ENCODE data around the gene PAPPA.

PAPPA gene

DNA sequence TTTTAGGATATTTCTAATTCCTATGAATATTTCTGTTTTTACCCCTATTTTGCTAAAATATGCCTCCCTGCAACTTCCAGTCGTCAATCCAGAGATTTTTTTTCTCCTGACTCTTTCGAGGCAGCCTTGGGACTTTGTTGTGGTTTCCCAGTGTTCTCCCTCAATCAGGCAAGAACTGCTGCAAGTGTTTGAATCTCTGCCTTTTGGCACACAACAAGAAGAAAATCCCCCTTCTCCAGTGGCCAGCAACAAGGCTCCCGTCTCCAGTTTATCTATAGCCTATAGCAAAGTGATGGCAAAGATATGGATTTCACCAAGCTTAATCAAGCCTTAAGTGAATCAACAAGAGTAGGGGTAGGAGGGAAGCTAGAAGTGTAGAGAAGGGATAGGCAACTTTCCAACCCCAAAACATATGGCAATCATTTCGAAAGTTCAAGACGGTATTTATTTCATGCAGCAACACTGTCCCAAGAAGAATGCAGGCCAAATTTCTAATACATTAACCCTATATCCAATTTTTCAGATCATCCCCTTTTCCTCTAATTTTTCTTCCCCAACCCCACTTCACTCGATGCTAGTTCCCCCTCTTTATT is 37.7 kb upstream of the PAPPA start:
- H2AFZ ChIP-seq (ENCODE audit: low read length) = no peak overlapping the region
- no peaks in the 10 kb centered on the region for H3K9me3 ChIP-seq (ENCODE audit: insufficient read depth, low read depth, low read length)
- no peak overlapping the region for H3K4me2 ChIP-seq (ENCODE audit: low read depth, low read length, poor library complexity, severe bottlenecking)
- no peaks in the 10 kb centered on the region for H3K36me3 ChIP-seq (ENCODE audit: insufficient read depth, low read length)
- TF ChIP-seq CTCF (conservative IDR thresholded peaks at IDR 0.05; ENCODE audit: low read length) (no peak), EZH2phosphoT487 (IDR thresholded peaks at IDR 0.05; ENCODE audit: borderline replicate concordance) (no peak)
- H3K4me1 ChIP-seq (ENCODE audit: insufficient read depth, low read length, poor library complexity, severe bottlenecking) = no peaks in the 10 kb centered on the region
- no peaks in the 10 kb centered on the region for H4K20me1 ChIP-seq (ENCODE audit: insufficient read depth, low read length, poor library complexity, severe bottlenecking)
- no peaks in the 10 kb centered on the region for H3F3A ChIP-seq (ENCODE audit: low read depth)
- H3K27me3 ChIP-seq (ENCODE audit: insufficient read depth, low read length, poor library complexity, severe bottlenecking) = no peaks in the 10 kb centered on the region
- no peak overlapping the region for H3K4me3 ChIP-seq (ENCODE audit: low read length, poor library complexity, severe bottlenecking)
- H3K9me2 ChIP-seq (replicated peaks; ENCODE audit: low read depth, low read length) = no peaks in the 10 kb centered on the region
- H3K9ac ChIP-seq (ENCODE audit: low read depth, low read length, poor library complexity, severe bottlenecking) = no peak overlapping the region
- H3K79me2 ChIP-seq (ENCODE audit: insufficient read depth, low read length) = no peaks in the 10 kb centered on the region

- H3K9me2 ChIP-seq (replicated peaks; ENCODE audit: low read depth, low read length) = no peaks in the 10 kb centered on the region
Measured at GRCh38 chr9:116116393-116116792, 37.2 kb upstream of the PAPPA start.

DNA sequence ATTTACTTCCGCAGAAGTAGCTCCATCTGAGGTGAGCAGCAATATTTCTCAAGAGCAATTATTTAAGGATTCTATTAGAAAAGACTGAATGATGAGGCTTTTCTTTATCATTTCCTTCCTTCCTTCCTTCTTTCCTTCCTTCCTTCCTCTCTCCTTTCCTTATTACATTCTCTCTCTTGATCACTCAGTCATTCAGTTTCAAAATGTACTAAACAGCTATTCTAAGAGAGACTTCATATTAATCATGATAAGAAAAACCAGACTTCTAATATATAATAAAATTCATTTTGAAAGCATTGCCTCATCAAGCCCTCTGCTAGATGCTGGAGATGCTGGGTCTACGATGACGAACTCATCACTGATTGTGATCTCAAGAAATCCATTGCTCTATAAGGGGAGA is 30.4 kb upstream of the PAPPA start:
- no peak overlapping the region for H3K4me3 ChIP-seq (ENCODE audit: low read length, poor library complexity, severe bottlenecking)
- no peaks in the 10 kb centered on the region for H4K20me1 ChIP-seq (ENCODE audit: insufficient read depth, low read length, poor library complexity, severe bottlenecking)
- H3K9me3 ChIP-seq (ENCODE audit: insufficient read depth, low read depth, low read length) = no peaks in the 10 kb centered on the region
- no peaks in the 10 kb centered on the region for H3K9me2 ChIP-seq (replicated peaks; ENCODE audit: low read depth, low read length)
- H3K4me2 ChIP-seq (ENCODE audit: low read depth, low read length, poor library complexity, severe bottlenecking) = no peak overlapping the region
- H3F3A ChIP-seq (ENCODE audit: low read depth) = no peaks in the 10 kb centered on the region
- H3K9ac ChIP-seq (ENCODE audit: low read depth, low read length, poor library complexity, severe bottlenecking) = no peak overlapping the region
- no peaks in the 10 kb centered on the region for H3K4me1 ChIP-seq (ENCODE audit: insufficient read depth, low read length, poor library complexity, severe bottlenecking)
- no peaks in the 10 kb centered on the region for H3K79me2 ChIP-seq (ENCODE audit: insufficient read depth, low read length)
- H3K27me3 ChIP-seq (ENCODE audit: insufficient read depth, low read length, poor library complexity, severe bottlenecking) = no peaks in the 10 kb centered on the region
- no peak overlapping the region for H2AFZ ChIP-seq (ENCODE audit: low read length)
- TF ChIP-seq EZH2phosphoT487 (IDR thresholded peaks at IDR 0.05; ENCODE audit: borderline replicate concordance) (no peak), CTCF (conservative IDR thresholded peaks at IDR 0.05; ENCODE audit: low read length) (no peak)
- H3K36me3 ChIP-seq (ENCODE audit: insufficient read depth, low read length) = no peaks in the 10 kb centered on the region

More at GRCh38 chr9:116116393-116116792, 37.2 kb upstream of the PAPPA start:
- Histone ChIP-seq H4K20me1 (ENCODE audit: insufficient read depth, low read length, poor library complexity, severe bottlenecking) (no peaks in the 10 kb centered on the region), H3K27me3 (ENCODE audit: insufficient read depth, low read length, poor library complexity, severe bottlenecking) (no peaks in the 10 kb centered on the region), H3F3A (ENCODE audit: low read depth) (no peaks in the 10 kb centered on the region), H3K4me3 (ENCODE audit: low read length, poor library complexity, severe bottlenecking) (no peak overlapping the region), H3K4me2 (ENCODE audit: low read depth, low read length, poor library complexity, severe bottlenecking) (no peak overlapping the region), H3K4me1 (ENCODE audit: insufficient read depth, low read length, poor library complexity, severe bottlenecking) (no peaks in the 10 kb centered on the region), H2AFZ (ENCODE audit: low read length) (no peak overlapping the region), H3K9ac (ENCODE audit: low read depth, low read length, poor library complexity, severe bottlenecking) (no peak overlapping the region), H3K36me3 (ENCODE audit: insufficient read depth, low read length) (no peaks in the 10 kb centered on the region), H3K9me3 (ENCODE audit: insufficient read depth, low read depth, low read length) (no peaks in the 10 kb centered on the region), H3K79me2 (ENCODE audit: insufficient read depth, low read length) (no peaks in the 10 kb centered on the region)
- no peak for TF ChIP-seq CTCF (conservative IDR thresholded peaks at IDR 0.05; ENCODE audit: low read length)
- no peak for TF ChIP-seq EZH2phosphoT487 (IDR thresholded peaks at IDR 0.05; ENCODE audit: borderline replicate concordance)
